ENCODE measurements around the gene RGS9.

GRCh38 chr17:65226227-65226626 is 89.1 kb downstream of the RGS9 start:
- TF ChIP-seq SP1 (IDR thresholded peaks at IDR 0.05) (no peak), L3MBTL2 (conservative IDR thresholded peaks at IDR 0.05) (no peak), BHLHE40 (IDR thresholded peaks at IDR 0.05; ENCODE audit: borderline replicate concordance) (no peak), SUZ12 (IDR thresholded peaks at IDR 0.05) (no peak), LEF1 (IDR thresholded peaks at IDR 0.05; ENCODE audit: borderline replicate concordance) (no peak), ZNF384 (IDR thresholded peaks at IDR 0.05) (no peak), ARNT (IDR thresholded peaks at IDR 0.05) (no peak), HDGF (IDR thresholded peaks at IDR 0.05; ENCODE audit: borderline replicate concordance) (no peak), FOXM1 (IDR thresholded peaks at IDR 0.05; ENCODE audit: borderline replicate concordance) (no peak), TARDBP (IDR thresholded peaks at IDR 0.05) (no peak)

Data from HEK293T (cell line).